Hepatocyte (in vitro differentiated cells): ENCODE results near the gene GPC3.

Source experiments
- EZH2 ChIP-seq: fragments of 200-600 bp; sonication (generic); IDR thresholded peaks from 2 replicates; pipeline ENCODE4 v1.6.1; 2016; ENCODE audit warnings: antibody characterized with exemption, mild to moderate bottlenecking, borderline replicate concordance
- EZH2phosphoT487 ChIP-seq: fragments of 200-600 bp; sonication (generic); IDR thresholded peaks from one replicate; pipeline ENCODE4 v1.6.1; 2018; ENCODE audit warnings: antibody characterized with exemption, mild to moderate bottlenecking, low read depth, moderate library complexity; ENCODE audit not compliant: unreplicated experiment, severe bottlenecking
- TF ChIP-seq, protein P1 (sequence below): fragments of 200-600 bp; sonication (generic); IDR thresholded peaks from 2 replicates; pipeline ENCODE4 v1.5.1; 2016; ENCODE audit warnings: antibody characterized with exemption, mild to moderate bottlenecking; ENCODE audit not compliant: poor library complexity

DNA sequence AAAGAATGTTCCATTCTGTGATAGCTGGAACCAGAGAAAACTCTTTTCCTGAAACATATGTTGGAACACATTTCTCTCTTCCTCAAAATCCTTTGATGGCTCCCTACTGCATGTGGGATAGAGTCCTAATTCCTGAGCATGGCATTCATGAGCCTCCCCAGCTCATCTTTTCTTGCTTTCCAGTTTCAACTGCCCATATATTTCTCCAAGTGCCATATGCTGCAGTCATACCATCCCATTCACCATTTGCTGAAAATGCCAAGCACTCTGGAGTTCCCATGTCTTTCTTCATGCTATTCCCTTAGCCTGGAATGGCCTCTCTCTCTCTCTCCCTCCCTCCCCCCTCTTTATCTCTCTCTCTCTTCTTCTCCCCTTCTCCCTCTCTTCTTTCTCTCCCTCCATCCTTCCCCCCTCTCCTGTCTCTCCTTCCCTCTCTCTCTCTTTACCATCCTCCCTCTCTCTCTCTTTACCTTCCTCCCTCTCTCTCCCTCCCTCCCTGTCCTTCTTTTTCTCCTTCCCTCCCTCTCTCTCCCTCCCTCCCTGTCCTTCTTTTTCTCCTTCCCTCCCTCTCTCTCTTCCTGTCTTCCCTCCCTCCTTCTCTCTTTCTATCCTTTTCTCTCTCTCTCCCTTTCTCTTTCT is 436.0 kb downstream of the GPC3 start:
- TF ChIP-seq EZH2phosphoT487 = no peak
- TF ChIP-seq, protein P1, sequence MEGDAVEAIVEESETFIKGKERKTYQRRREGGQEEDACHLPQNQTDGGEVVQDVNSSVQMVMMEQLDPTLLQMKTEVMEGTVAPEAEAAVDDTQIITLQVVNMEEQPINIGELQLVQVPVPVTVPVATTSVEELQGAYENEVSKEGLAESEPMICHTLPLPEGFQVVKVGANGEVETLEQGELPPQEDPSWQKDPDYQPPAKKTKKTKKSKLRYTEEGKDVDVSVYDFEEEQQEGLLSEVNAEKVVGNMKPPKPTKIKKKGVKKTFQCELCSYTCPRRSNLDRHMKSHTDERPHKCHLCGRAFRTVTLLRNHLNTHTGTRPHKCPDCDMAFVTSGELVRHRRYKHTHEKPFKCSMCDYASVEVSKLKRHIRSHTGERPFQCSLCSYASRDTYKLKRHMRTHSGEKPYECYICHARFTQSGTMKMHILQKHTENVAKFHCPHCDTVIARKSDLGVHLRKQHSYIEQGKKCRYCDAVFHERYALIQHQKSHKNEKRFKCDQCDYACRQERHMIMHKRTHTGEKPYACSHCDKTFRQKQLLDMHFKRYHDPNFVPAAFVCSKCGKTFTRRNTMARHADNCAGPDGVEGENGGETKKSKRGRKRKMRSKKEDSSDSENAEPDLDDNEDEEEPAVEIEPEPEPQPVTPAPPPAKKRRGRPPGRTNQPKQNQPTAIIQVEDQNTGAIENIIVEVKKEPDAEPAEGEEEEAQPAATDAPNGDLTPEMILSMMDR = no peak
- TF ChIP-seq EZH2 = no peak
